ENCODE data around the gene RRAGB.
"Not testable (repeated sequence)": the region's sequence is repeated elsewhere in the genome, so short reads cannot be mapped to it uniquely, and the experiment has no call there.

The RRAGB gene

GRCh38 chrX:55767100-55767499 lies 49.6 kb downstream of the RRAGB start:
- DNase-seq (ENCODE audit: low spot score) = no peak

GRCh38 chrX:55774419-55774818 lies 56.9 kb downstream of the RRAGB start:
- not testable (repeated sequence) for DNase-seq (ENCODE audit: low spot score)

- DNase-seq (ENCODE audit: low spot score) = no peak
These were observed 60.0 kb downstream of the RRAGB start for GRCh38 chrX:55777596-55777995.

- DNase-seq (ENCODE audit: low spot score) = no peak
These were observed 60.8 kb downstream of the RRAGB start for GRCh38 chrX:55778322-55778721.

DNA sequence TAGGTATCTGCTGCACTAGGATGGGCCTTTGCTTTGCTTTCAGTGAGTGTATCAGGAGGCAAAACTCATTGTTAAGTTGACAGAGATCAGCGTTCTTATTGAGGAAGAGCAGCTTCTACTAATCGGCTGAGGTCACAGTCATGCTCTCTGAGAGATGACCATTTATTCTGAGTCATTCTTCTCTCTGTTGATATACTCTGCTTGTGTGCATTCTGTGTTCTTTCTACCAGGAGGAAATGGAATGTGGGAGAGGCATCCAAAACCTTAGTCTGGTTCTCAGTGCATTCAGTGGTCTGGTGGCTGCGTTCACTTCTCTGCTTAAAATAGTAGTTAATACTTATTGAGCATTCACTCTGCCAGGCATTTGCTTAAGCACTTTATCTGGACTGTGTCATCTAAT lies 66.2 kb downstream of the RRAGB start:
- DNase-seq (ENCODE audit: low spot score) = no peak

- DNase-seq (ENCODE audit: low spot score) = no peak
These were observed 69.5 kb downstream of the RRAGB start for GRCh38 chrX:55787063-55787462.

- no peak for DNase-seq (ENCODE audit: low spot score)
These were observed 70.2 kb downstream of the RRAGB start for GRCh38 chrX:55787727-55788126.

- DNase-seq (ENCODE audit: low spot score) = no peak
These were observed 76.9 kb downstream of the RRAGB start for GRCh38 chrX:55794405-55794804.

DNA sequence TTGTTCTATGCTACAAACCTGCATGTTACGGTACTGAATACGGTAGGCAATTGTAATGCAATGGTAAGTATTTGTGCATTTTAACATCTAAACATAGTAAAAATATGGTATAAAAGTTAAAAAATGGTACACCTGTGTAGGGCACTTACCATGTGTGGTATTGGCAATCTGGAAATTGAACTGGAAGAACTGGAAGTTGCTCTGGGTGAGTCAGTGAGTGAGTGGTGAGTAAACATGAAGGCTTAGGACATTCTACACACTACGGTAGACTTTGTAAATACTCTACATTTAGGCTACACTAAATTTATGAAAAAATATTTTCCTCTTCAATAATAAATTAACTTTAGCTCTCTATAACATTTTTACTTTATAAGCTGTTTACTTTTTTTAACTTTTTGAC lies 78.9 kb downstream of the RRAGB start:
- DNase-seq (ENCODE audit: low spot score) = no peak

DNA sequence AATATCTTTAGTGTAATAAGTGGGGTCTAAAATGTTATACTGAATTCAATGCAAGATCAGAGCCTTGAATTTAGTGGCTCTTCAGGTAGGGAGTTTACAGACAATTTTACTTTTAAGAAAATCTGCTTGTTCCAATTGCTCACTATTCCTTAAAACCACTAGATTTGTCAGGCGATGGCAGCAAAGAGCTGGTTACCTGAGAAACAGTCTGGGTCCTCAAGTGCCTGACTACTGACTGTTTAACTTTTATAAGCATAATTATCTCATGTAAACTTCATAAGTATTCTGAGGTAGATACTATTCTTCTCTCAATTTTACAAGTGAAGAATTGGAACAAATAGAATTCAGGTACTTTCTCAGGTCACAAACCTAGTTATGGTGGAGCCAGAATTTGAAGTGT lies 84.3 kb downstream of the RRAGB start:
- no peak for DNase-seq (ENCODE audit: low spot score)

Data from HuH-7 (cell line).